Measurements from ENCODE around the gene MAGEB5. TPM values are rescaled to one million over a fixed set of nuclear protein-coding genes. Genes with fewer than 3 reads are reported as not detected.

Gene MAGEB5
- total RNA-seq, 1 donor from 2014 or later: not detected

DNA sequence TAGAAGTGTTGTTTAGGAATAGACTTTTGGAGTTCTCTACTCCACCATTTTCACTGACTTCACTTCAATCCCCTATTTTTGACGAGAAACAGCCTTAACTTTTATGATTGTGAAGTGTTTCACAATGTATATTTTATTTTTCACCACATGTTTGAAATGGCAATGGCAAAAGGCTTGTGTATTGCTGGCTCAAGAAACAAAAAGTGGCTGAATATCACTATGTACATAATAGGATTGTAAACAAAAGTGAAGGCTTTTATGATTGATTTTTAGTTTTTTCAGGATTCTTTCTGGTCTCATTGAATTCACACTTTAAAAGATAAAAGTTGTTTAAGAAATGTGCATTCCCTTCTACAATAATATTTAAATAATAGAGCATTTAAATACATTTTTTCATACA lies 18.2 kb downstream of the MAGEB5 start:
- Mint-ChIP-seq H3K27ac (ENCODE audit: unreplicated experiment) (no peak overlapping the region), H3K36me3 (ENCODE audit: unreplicated experiment) (no peaks in the 10 kb centered on the region), H3K27me3 (ENCODE audit: unreplicated experiment) (no peaks in the 10 kb centered on the region), H3K4me1 (ENCODE audit: unreplicated experiment) (no peaks in the 10 kb centered on the region), H3K4me3 (ENCODE audit: unreplicated experiment) (no peak overlapping the region), H3K9me3 (ENCODE audit: unreplicated experiment) (peaks cover 30% of the 10 kb centered on the region)
- TF ChIP-seq, protein P1, sequence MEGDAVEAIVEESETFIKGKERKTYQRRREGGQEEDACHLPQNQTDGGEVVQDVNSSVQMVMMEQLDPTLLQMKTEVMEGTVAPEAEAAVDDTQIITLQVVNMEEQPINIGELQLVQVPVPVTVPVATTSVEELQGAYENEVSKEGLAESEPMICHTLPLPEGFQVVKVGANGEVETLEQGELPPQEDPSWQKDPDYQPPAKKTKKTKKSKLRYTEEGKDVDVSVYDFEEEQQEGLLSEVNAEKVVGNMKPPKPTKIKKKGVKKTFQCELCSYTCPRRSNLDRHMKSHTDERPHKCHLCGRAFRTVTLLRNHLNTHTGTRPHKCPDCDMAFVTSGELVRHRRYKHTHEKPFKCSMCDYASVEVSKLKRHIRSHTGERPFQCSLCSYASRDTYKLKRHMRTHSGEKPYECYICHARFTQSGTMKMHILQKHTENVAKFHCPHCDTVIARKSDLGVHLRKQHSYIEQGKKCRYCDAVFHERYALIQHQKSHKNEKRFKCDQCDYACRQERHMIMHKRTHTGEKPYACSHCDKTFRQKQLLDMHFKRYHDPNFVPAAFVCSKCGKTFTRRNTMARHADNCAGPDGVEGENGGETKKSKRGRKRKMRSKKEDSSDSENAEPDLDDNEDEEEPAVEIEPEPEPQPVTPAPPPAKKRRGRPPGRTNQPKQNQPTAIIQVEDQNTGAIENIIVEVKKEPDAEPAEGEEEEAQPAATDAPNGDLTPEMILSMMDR (IDR thresholded peaks at IDR 0.05): no peak
- DNase-seq (ENCODE audit: extremely low spot score, unreplicated experiment): no peak

DNA sequence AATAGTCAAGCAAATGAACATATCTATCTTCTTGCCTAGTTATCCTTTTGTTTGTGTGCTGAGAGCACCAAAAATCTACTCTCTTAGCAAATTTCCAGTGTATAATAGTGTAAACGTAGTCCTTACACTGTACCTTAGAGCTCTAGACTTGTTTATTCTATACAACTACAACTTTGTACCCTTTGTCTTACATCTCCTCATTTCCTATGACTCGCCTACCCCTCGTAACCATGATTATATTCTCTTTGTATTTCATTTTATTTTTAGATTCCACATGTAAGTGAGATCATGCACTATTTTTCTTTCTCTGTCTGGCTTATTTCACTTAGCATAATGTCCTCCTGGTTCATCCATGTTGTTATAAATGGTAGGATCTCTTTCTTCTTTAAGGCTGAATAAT lies 37.6 kb downstream of the MAGEB5 start:
- no peak overlapping the region for H3K4me3 Mint-ChIP-seq (ENCODE audit: unreplicated experiment)
- DNase-seq (ENCODE audit: extremely low spot score, unreplicated experiment): no peak
- TF ChIP-seq, protein P1 (IDR thresholded peaks at IDR 0.05): no peak
- peaks cover 14% of the 10 kb centered on the region for H3K9me3 Mint-ChIP-seq (ENCODE audit: unreplicated experiment)
- H3K4me1 Mint-ChIP-seq (ENCODE audit: unreplicated experiment): no peaks in the 10 kb centered on the region
- H3K27ac Mint-ChIP-seq (ENCODE audit: unreplicated experiment): no peak overlapping the region
- no peaks in the 10 kb centered on the region for H3K27me3 Mint-ChIP-seq (ENCODE audit: unreplicated experiment)
- H3K36me3 Mint-ChIP-seq (ENCODE audit: unreplicated experiment): no peaks in the 10 kb centered on the region

DNA sequence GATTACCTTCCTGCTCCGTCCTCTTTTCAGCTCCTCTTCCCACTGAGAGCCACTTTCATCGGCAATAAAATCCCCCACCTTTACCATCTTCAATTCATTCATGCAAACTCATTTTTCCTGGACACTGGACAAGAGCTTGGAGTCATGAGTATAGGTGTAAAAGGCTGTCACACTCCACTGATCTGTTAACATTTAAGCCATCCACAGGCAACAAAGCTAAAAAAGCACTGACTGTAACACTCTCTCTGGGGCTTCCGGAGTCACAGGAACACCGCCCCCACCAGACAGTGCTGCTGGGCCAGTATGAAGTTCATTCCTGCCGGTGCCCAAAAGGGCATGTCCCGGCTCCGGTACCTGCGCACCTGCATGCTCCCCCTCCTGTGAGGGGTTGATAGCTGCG lies 38.5 kb downstream of the MAGEB5 start:
- Mint-ChIP-seq H3K36me3 (ENCODE audit: unreplicated experiment) (no peaks in the 10 kb centered on the region), H3K27ac (ENCODE audit: unreplicated experiment) (no peak overlapping the region), H3K4me3 (ENCODE audit: unreplicated experiment) (no peak overlapping the region), H3K9me3 (ENCODE audit: unreplicated experiment) (peaks cover 14% of the 10 kb centered on the region), H3K4me1 (ENCODE audit: unreplicated experiment) (no peaks in the 10 kb centered on the region), H3K27me3 (ENCODE audit: unreplicated experiment) (no peaks in the 10 kb centered on the region)
- TF ChIP-seq, protein P1 (IDR thresholded peaks at IDR 0.05): no peak
- DNase-seq (ENCODE audit: extremely low spot score, unreplicated experiment): no peak

DNA sequence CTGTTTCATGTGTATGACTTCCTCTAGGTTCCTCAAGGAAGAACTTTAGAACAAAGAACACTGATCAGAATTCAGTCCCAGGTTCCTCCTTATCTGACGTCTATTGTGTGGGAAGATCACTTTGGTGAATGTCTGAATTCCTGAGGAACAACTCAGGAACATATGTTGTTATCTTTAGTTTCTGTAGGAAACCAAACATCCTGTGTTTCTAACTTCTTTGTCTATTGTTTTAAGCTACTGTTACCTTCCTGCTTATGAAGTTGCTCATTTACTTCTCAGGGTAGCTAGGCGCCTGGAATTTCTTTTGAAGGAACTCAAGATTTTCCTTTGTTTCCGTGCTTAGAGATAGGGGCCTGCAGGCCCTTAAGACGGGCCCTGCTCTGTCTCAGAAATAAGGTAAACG lies 46.2 kb downstream of the MAGEB5 start:
- peaks cover 3% of the 10 kb centered on the region for H3K9me3 Mint-ChIP-seq (ENCODE audit: unreplicated experiment)
- no peak overlapping the region for H3K4me3 Mint-ChIP-seq (ENCODE audit: unreplicated experiment)
- no peaks in the 10 kb centered on the region for H3K4me1 Mint-ChIP-seq (ENCODE audit: unreplicated experiment)
- H3K36me3 Mint-ChIP-seq (ENCODE audit: unreplicated experiment): no peaks in the 10 kb centered on the region
- TF ChIP-seq, protein P1 (IDR thresholded peaks at IDR 0.05): no peak
- H3K27ac Mint-ChIP-seq (ENCODE audit: unreplicated experiment): no peak overlapping the region
- no peaks in the 10 kb centered on the region for H3K27me3 Mint-ChIP-seq (ENCODE audit: unreplicated experiment)
- no peak for DNase-seq (ENCODE audit: extremely low spot score, unreplicated experiment)

Other genes starting within 250 kb of the MAGEB5 start
- gene MAGEB18, start 77.8 kb upstream of the MAGEB5 start, total RNA-seq: not detected in 2 replicates
- gene MAGEB6B, start 55.6 kb upstream of the MAGEB5 start, total RNA-seq: not detected in 2 replicates
- not detected in 2 replicates for gene MAGEB6, start 23.7 kb upstream of the MAGEB5 start, total RNA-seq

Measured in osteocyte (in vitro differentiated cells).